ENCODE data around the gene STK32A. TPM values are rescaled to one million over a fixed set of nuclear protein-coding genes. Genes with fewer than 3 reads are reported as not detected.
A peak's percentile ranks its signal among the peaks of the same experiment; 100 is the strongest.

Gene STK32A
- not detected in 2 replicates for total RNA-seq (2014; rRNA removed; shearing (Covaris generic); ENCODE audit: low replicate concordance)

DNA sequence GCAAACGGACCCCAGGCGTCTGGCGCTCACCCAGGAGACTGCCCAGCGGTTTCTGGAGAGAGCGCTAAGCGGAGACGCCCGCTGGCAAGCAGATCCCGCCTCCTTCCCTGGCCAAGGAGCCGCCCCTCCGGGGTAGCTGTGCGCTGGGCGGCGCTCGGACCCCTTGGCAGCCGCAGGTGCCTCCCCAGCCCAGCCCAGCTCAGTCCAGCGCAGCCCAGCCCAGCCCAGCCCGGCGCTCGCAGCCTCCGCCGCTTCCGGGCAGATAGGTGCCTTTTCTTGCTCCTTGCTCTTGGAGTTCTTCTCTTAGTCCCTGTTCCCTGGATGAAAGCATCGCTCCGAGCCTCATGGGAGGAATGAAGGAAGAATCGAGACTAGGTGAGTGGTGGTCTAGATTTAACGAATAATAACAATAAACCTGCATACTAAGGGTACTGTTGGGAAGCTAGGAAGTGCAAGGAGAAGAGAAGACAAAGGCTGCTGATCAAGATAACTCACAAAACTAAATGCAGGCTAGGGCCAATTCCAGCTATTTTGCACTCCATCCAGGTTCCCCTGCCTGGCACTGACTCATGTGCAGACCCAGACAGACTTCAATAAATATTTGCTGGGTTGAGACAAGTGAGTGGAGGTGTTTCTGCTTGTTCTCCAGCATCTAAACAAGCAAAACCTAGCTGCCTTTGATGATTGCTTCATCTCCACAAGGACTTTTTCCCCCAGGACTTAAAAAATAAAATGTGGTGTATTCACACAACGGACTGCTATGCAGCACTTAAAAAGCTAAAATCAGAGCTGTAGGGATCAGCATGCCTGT is at the start of gene STK32A:
Gene STK32A (plus strand): TSS at position 202 of the 811 bp plus-strand sequence. CDS start 4,609 bp downstream, outside the sequence.
- DNase-seq = peak; percentile 66
- H3K27me3 ChIP-seq = peaks cover 62% of the 10 kb centered on the region

DNA sequence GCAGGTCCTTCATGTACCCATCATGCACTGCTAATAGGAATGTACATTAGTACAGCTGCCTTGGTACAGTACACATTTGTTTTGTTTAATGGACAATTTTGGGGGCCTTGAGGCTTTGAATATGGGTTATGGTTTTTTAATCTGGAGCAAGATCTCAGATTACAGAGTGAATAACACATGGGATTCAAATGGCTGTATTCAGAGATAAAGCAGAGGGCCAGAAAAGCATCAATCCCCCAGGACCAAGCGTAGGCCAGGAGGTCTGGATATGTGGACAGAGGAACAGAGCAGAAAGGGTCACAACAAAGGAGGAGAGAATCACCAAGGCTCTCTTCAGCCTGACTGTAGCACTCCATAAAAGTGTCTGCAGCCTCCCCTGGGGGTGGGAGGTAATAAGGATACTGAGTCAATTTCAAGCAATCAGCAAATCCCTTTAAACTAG is 47.7 kb upstream of the STK32A start:
- Histone ChIP-seq H3K27me3 (peaks cover 3% of the 10 kb centered on the region; the same call in 1 of the 2 replicates), H3K4me3 (no peak overlapping the region), H3K36me3 (no peaks in the 10 kb centered on the region), H3K9me3 (no peaks in the 10 kb centered on the region)
- no peak for DNase-seq

More for the DNA sequence above, at the start of gene STK32A:
- peak within 1 kb of the TSS; percentile 48 for H3K4me3 ChIP-seq
- H3K36me3 ChIP-seq = no peaks in the 10 kb centered on the region
- H3K9me3 ChIP-seq = no peaks in the 10 kb centered on the region

DNA sequence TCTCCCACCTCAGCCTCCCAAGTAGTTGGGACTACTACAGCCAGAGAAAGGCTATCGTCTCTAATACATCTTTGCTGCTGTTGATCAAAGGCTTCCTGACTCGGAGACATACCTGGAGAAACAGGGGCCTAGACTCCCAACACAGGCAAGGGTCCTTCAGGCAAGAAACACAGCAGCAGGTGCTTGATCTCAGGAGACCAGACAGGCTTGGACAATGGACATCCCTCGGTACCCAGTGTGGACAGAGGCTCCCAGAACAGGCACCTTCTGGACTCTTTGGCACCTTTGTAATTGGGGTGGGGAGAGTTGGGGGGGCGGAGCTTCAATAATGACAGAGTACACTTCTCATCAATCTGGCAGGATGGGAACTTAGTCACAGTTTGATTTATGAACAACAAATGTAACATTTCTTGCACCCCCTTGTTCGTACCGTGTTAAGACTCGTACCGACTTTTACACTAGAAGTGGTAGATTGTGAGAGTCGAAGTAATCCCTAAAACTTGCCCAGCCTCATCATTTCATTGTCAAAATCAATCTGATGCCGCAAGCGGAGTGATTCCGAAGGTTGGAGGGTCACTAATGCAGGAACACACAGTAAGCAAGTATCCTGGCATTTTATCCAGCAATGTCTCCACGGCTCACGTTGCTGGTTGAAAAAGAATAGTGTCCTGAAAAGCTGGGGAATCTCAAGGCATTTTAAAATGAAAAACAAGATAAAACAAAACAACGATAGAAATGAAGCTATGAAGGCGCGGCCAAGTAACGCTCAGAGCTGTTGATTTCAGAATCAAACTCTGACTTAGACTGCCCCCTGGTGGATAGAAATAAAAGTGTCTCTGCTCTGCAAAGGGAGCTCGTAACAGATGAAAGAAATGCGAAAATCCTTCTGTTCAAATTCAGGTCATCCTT is 46.4 kb upstream of the STK32A start:
- peak; percentile 19 for DNase-seq
- Histone ChIP-seq H3K27me3 (peaks cover 3% of the 10 kb centered on the region), H3K4me3 (no peak overlapping the region), H3K9me3 (no peaks in the 10 kb centered on the region), H3K36me3 (no peaks in the 10 kb centered on the region)

DNA sequence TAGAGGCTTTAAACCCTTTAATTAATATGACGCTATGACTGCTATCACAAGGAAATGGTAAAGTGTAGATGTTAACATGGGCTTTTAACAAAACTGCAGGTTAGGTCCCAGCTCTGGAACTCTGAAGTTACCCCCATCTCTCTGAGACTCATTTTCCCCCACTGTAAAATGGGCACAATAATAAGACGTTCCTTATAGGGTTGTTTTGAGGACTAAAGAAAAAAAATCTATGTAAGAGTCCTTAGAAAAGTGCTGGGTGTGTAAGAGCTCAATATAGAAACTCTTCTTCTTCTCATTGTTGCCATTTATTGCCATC is 45.8 kb upstream of the STK32A start:
- H3K4me3 ChIP-seq = no peak overlapping the region
- peaks cover 3% of the 10 kb centered on the region for H3K27me3 ChIP-seq
- H3K9me3 ChIP-seq = no peaks in the 10 kb centered on the region
- H3K36me3 ChIP-seq = no peaks in the 10 kb centered on the region
- DNase-seq = no peak

DNA sequence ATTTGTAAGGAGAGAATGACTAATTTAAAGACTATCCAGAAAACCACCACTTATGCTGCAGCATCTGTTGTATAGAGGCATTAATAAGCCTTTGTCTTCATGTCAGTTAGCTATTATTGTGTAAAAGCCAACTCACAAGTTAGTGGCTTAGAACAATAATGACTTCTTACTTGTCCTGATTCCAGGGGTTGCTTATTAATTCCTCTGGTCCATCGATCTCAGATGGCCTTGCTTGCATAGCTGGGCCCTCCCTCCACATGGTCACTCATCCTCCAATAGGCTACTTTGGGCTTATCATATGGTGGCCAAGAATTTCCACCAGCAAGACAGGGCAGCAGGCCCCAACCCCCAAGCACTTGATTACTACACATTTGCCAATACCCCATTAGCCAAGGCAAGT is 44.5 kb upstream of the STK32A start:
- H3K36me3 ChIP-seq = no peaks in the 10 kb centered on the region
- H3K27me3 ChIP-seq = peaks cover 3% of the 10 kb centered on the region
- DNase-seq = no peak
- H3K4me3 ChIP-seq = no peak overlapping the region
- no peaks in the 10 kb centered on the region for H3K9me3 ChIP-seq

DNA sequence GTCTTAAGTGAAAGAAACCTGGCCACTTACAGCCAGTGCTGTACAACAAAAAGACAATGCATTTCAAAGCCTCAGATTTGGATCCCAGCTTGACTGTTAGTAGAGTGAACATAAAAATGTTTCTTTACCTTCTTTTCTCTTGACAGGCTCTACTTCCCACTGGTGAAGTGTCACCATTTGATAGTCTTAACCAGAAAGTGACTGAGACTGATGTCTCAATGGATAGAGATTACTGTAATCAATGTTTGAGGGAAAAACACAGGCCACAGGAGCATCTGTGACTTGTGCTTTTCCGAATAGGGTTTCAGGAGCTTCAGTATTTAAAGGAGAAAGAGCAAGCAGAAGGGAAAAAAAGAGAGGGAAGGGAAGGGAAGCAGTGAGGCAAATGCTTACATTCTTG is 41.7 kb upstream of the STK32A start:
- Histone ChIP-seq H3K9me3 (no peaks in the 10 kb centered on the region), H3K4me3 (no peak overlapping the region), H3K27me3 (peaks cover 4% of the 10 kb centered on the region), H3K36me3 (no peaks in the 10 kb centered on the region)
- DNase-seq = no peak

DNA sequence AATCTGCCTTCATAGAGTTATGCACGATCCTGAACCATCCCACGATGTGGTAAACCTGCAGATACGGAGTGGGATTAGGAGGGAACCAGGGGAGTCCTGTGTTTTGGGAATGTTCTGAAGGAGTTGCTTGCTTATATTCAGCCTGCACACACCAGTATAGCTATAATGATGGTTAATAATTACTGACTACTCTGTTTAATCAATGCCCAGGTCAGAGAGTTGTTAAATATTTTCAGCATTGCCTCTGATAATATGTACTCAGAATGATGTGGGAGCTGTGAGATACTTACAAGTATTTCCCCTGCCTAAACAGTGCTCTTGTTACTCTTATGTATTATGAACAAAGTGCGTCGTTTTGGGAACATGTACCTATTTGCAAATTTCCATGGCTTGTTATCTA is 34.8 kb upstream of the STK32A start:
- no peak for DNase-seq
- H3K4me3 ChIP-seq = no peak overlapping the region
- no peaks in the 10 kb centered on the region for H3K36me3 ChIP-seq
- peaks cover 26% of the 10 kb centered on the region for H3K27me3 ChIP-seq
- H3K9me3 ChIP-seq = 0 out of 2 replicates have a peak, but pooled peaks cover 3% of the 10 kb centered on the region

DNA sequence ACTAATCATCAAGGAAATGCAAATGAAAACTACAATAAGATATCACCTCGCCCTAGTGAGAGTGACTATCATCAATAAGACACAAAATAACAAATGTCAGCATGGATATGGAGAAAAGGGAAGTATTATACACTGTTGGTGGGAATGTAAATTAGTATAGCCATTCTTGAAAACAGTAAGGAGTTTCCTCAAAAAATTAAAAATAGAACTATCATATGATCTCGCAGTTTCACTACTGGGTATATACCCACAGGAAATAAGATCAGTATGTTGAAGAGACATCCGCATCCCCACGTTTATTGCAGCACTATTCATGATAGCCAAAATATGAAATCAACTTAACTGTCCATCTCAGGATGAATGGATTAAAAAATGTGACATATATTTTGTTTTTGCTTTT is 31.6 kb upstream of the STK32A start:
- Histone ChIP-seq H3K36me3 (no peaks in the 10 kb centered on the region), H3K9me3 (0 out of 2 replicates have a peak, but pooled peaks cover 3% of the 10 kb centered on the region), H3K27me3 (peaks cover 24% of the 10 kb centered on the region), H3K4me3 (no peak overlapping the region)
- DNase-seq = no peak

DNA sequence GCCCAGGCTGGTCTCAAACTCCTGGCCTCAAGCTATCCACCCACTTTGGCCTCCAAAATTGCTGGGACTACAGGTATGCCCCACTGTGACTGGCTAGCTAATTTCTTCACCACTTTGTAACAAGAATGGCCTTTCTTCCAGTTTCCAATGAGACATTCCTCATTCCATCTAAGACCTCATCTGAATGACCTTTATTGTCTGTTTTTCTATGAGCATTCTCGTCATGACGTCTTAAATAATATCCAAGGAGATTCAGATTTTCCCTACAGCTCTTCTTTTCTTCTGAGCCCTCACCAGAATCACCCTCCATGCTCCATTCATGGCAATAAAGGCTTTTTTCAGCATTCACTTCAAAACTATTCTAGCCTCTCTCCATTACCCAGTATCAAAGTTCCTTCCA is 30.2 kb upstream of the STK32A start:
- Histone ChIP-seq H3K27me3 (peaks cover 18% of the 10 kb centered on the region), H3K36me3 (no peaks in the 10 kb centered on the region), H3K9me3 (0 out of 2 replicates have a peak, but pooled peaks cover 3% of the 10 kb centered on the region), H3K4me3 (no peak overlapping the region)
- no peak for DNase-seq

DNA sequence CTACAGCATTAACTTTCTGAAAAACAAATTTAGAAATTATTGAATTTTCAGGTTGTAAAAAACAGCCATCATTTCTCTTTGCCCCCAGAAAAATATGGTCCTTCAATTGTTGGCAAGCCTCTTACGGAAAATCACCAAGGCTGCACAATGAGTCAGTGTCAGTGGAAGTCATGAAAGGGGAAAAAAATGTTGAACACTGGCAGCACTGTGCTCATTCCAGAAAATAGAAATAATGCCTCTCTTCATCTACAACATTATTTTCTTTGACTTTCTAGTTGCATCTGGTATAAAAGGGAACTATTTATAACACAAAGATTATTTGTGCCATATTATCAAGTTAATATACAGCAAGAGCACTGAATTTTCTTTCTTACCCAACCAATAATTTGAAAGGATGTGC is 26.7 kb upstream of the STK32A start:
- no peak overlapping the region for H3K4me3 ChIP-seq
- no peaks in the 10 kb centered on the region for H3K36me3 ChIP-seq
- no peak for DNase-seq
- H3K9me3 ChIP-seq = 0 out of 2 replicates have a peak, but pooled peaks cover 3% of the 10 kb centered on the region
- peaks cover 2% of the 10 kb centered on the region; the same call in 1 of the 2 replicates for H3K27me3 ChIP-seq

DNA sequence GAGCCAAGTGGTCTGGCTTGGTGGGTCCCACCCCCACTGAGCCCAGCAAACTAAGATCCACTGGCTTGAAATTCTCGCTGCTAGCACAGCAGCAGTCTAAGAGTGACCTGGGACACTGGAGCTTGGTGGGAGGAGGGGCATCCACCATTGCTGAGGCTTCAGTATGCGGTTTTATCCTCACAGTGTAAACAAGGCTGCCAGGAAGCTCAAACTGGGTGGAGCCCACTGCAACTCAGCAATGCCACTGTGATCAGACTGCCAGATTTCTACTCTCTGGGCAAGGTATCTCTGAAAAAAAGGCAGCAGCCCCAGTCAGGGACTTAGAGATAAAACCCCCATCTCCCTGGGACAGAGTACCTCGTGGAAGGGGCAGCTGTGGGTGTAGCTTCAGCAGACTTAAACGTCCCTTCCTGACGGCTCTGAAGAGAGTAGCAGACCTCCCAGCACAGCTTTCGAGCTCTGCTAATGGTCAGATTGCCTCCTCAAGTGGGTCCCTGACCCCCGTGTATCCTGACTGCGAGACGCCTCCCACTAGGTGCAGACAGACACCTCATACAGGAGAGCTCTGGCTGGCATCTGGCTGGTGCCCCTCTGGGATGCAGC is 18.2 kb upstream of the STK32A start:
- Histone ChIP-seq H3K36me3 (no peaks in the 10 kb centered on the region), H3K4me3 (no peak overlapping the region), H3K27me3 (peaks cover 19% of the 10 kb centered on the region), H3K9me3 (no peaks in the 10 kb centered on the region)
- DNase-seq = peak; percentile 21

DNA sequence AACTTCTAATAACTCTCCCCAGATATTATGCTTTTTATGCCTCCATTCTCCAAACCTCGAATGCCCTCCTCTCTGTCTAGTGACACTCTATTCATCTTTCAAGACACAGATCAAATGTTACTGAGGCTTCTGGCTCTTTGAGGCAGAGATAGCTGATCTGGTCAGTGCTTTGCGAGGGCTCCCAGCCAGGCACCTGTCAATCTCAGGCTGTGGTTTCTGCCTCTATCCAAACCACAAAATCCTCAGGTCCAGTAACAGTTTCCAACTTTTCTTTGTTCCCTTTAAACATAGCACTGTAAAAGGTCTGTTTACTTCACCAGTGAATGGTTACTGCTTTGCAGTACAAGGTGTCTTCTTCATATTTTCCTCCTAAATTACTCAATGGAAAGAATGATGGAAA is 11.5 kb upstream of the STK32A start:
- DNase-seq = peak; percentile 6
- Histone ChIP-seq H3K36me3 (no peaks in the 10 kb centered on the region), H3K27me3 (peaks cover 29% of the 10 kb centered on the region), H3K4me3 (no peak overlapping the region), H3K9me3 (no peaks in the 10 kb centered on the region)

DNA sequence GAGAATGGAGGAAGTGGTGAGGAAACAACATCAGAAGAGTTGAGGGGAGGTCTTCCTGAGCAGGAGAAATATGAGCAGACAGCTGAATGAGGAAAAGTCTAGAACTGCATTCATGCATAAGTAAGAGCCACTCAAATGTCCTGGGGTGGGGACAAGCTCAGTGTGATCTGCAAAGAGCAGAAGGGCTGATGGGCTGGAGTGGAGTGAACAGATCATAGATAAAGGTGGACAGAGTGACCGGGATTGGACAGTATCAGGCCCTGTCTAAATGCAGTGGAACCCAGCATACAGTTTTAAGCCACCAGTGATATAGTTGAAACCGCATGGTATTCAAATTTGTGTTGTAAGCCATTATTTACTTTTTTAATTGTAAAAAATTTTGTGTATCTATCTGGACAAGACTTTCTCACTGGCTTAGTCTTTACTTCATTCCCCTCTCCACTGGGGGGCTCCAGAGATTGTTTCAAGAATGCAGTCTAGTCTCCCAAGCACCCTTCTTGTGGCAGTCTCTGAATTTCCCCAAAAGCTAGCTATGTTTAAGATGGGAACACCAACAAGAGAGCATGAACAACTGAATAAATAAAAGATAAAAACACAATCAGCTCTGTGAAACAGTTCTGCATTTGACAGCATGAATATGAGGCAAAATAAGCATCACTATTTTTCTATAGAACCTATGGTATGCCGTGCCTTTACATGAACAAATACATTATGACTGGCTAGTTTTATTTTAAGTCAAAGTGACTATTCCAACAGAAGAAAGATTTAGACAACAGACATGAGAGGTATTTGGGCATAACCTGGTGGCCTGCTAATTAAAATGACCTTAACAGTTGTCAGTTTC is 10.7 kb upstream of the STK32A start:
- H3K4me3 ChIP-seq = no peak overlapping the region
- peaks cover 32% of the 10 kb centered on the region for H3K27me3 ChIP-seq
- H3K9me3 ChIP-seq = no peaks in the 10 kb centered on the region
- no peaks in the 10 kb centered on the region for H3K36me3 ChIP-seq
- peak; percentile 31 for DNase-seq

DNA sequence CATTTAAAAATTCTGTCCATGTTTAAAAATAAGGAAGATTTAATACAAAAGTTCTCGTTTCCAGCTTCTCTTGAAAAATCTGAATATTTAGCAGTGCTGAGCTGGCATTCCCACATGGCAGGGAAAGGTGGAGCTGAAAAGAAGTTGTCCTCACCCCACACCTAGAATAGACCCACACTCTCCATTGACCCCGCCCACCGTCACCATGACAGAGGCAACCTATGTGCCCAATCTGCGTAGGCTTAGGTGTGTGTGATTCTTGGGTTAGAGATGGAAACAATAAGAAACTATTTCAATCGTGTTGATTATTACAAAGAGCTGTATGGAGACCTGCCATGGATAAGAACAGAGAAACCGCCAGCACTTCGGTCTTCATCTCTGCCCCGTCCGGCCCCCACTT is 8.9 kb upstream of the STK32A start:
- Histone ChIP-seq H3K9me3 (no peaks in the 10 kb centered on the region), H3K36me3 (no peaks in the 10 kb centered on the region), H3K4me3 (no peak overlapping the region), H3K27me3 (peaks cover 30% of the 10 kb centered on the region)
- no peak for DNase-seq

DNA sequence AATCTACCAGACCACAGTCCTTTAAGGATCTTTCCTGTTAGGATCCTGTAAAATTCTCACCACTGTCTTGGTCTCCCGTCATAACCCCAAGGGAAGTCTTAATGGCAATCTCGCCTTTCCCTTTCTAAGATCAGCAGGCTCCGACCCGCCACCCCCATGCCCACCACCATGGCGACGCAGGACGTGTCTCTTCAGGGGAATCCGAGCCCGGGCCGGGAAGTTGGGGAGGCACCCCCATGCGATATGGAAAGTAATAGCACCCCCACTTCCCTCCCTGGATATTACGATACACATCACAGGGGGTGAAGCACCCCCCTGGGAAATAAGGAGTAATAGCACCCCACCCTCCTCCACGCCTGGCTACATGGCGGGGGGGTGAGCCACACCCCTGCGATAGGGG is 8.3 kb upstream of the STK32A start:
- no peaks in the 10 kb centered on the region for H3K9me3 ChIP-seq
- peaks cover 27% of the 10 kb centered on the region for H3K27me3 ChIP-seq
- no peak for DNase-seq
- no peak overlapping the region for H3K4me3 ChIP-seq
- no peaks in the 10 kb centered on the region for H3K36me3 ChIP-seq

DNA sequence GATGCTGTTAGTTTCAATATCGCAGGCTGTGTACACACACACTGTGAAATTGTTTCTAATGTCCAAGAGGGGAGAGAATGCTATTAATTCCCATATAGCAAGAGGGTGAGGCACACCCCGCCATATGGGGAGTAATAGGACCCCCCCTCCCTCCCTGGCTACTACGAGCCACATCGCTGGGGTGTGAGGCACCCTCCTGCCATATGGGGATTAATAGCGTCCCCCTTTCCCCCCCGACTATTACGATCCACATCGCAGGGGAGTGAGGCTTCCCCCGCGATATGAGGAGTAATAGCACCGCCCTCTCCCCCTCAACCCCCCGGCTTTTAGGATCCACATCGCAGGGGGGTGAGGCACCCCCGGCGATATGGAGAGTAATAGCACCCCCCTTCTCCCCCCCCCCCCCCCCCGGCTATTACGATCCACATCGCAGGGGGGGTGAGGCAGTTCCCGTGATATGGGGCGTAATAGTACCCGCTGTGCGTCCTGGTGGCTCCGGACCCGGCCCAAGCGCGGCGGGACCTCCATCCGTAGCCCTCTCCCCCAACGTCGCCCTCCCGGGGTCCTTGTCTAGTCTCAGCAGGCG is 494 bp upstream of the STK32A start:
- no peaks in the 10 kb centered on the region for H3K36me3 ChIP-seq
- DNase-seq = no peak
- no peaks in the 10 kb centered on the region for H3K9me3 ChIP-seq
- H3K4me3 ChIP-seq = peak overlapping the region; percentile 48
- peaks cover 62% of the 10 kb centered on the region for H3K27me3 ChIP-seq

All from MG63 (cell line).